Choroid plexus epithelial cell (primary cell): ENCODE results near the gene ALS2.
"Not testable (repeated sequence)": the region's sequence is repeated elsewhere in the genome, so short reads cannot be mapped to it uniquely, and the experiment has no call there.

Experiments used
- DNase-seq: peaks from one replicate; pipeline ENCODE4 v3.0.0-alpha.2; 2010; ENCODE audit warnings: low read depth
- H3K4me3 ChIP-seq: 2 replicates; pipeline ENCODE4 v1.5.1; 2011; ENCODE audit warnings: low read depth, mild to moderate bottlenecking, control low read depth, low read length, moderate library complexity
- CTCF ChIP-seq: conservative IDR thresholded peaks from 2 replicates; pipeline ENCODE4 v1.5.1; 2011; ENCODE audit warnings: low read depth, mild to moderate bottlenecking, control low read depth, inconsistent platforms, low read length, moderate library complexity

ALS2 gene

GRCh38 chr2:201773990-201774389 lies 6.7 kb downstream of the ALS2 start:
- TF ChIP-seq CTCF, result no peak
- no peak overlapping the region for H3K4me3 ChIP-seq
- no peak for DNase-seq

- TF ChIP-seq CTCF, result no peak
- no peak overlapping the region for H3K4me3 ChIP-seq
- no peak for DNase-seq
These were observed 10.9 kb downstream of the ALS2 start for GRCh38 chr2:201769666-201770373.

- peak; percentile 53 for DNase-seq
- no peak overlapping the region for H3K4me3 ChIP-seq
- no peak for TF ChIP-seq CTCF
These were observed 11.8 kb downstream of the ALS2 start for GRCh38 chr2:201768918-201769317.

GRCh38 chr2:201765799-201766198 lies 14.9 kb downstream of the ALS2 start:
- no peak for DNase-seq
- no peak overlapping the region for H3K4me3 ChIP-seq
- no peak for TF ChIP-seq CTCF

GRCh38 chr2:201764469-201764868 lies 16.3 kb downstream of the ALS2 start:
- not testable (repeated sequence) for DNase-seq, H3K4me3 ChIP-seq

GRCh38 chr2:201761101-201761500 lies 19.6 kb downstream of the ALS2 start:
- H3K4me3 ChIP-seq, result no peak overlapping the region
- DNase-seq, result no peak
- TF ChIP-seq CTCF, result no peak

GRCh38 chr2:201759567-201759966 lies 21.2 kb downstream of the ALS2 start:
- no peak for TF ChIP-seq CTCF
- H3K4me3 ChIP-seq, result no peak overlapping the region
- no peak for DNase-seq

GRCh38 chr2:201758873-201759272 lies 21.9 kb downstream of the ALS2 start:
- no peak for DNase-seq
- no peak overlapping the region for H3K4me3 ChIP-seq
- no peak for TF ChIP-seq CTCF
